Parathyroid adenoma (tissue), 2 donors: Measurements from ENCODE around the gene WNT8B.
A peak's percentile ranks its signal among the peaks of the same experiment; 100 is the strongest.

Source experiments
- H2AFZ ChIP-seq: fragments of 300-600 bp; sonication (generic); one replicate; pipeline ENCODE4 v1.7.0; 2017; ENCODE audit warnings: antibody characterized with exemption, mild to moderate bottlenecking
- H3K27ac ChIP-seq: fragments of 300-600 bp; sonication (generic); one replicate; pipeline ENCODE4 v1.7.0; 2017
- H3K27me3 ChIP-seq: fragments of 300-600 bp; sonication (generic); one replicate; pipeline ENCODE4 v1.7.0; 2017; ENCODE audit warnings: low read length; ENCODE audit not compliant: control insufficient read depth, insufficient read depth
- H3K36me3 ChIP-seq: fragments of 300-600 bp; sonication (generic); one replicate; pipeline ENCODE4 v1.7.0; 2017; ENCODE audit warnings: low read length; ENCODE audit not compliant: control insufficient read depth, insufficient read depth
- H3K4me1 ChIP-seq: fragments of 300-600 bp; sonication (generic); one replicate; pipeline ENCODE4 v1.7.0; 2017; ENCODE audit warnings: control low read depth
- H3K4me2 ChIP-seq: fragments of 300-600 bp; sonication (generic); one replicate; pipeline ENCODE4 v1.7.0; 2017; ENCODE audit warnings: low read length
- H3K4me3 ChIP-seq: fragments of 300-600 bp; sonication (generic); one replicate; pipeline ENCODE4 v1.7.0; 2017; ENCODE audit warnings: low read depth, low read length
- H3K79me2 ChIP-seq: fragments of 300-600 bp; sonication (generic); one replicate; pipeline ENCODE4 v1.7.0; 2017; ENCODE audit warnings: control low read depth
- H3K9ac ChIP-seq: fragments of 300-600 bp; sonication (generic); one replicate; pipeline ENCODE4 v1.7.0; 2017; ENCODE audit warnings: mild to moderate bottlenecking
- H3K9me3 ChIP-seq: fragments of 300-600 bp; sonication (generic); one replicate; pipeline ENCODE4 v1.7.0; 2017; ENCODE audit warnings: low read length; ENCODE audit not compliant: control insufficient read depth
- CTCF ChIP-seq: fragments of 300-600 bp; sonication (generic); IDR thresholded peaks from one replicate; pipeline ENCODE4 v1.7.0; 2017; ENCODE audit warnings: antibody characterized with exemption, mild to moderate bottlenecking
- donor health status: primary hyperparathyroidism.

WNT8B gene

GRCh38 chr10:100522945-100523344 is 60.1 kb downstream of the WNT8B start:
- H3K9ac ChIP-seq = no peak overlapping the region
- no peak overlapping the region for H2AFZ ChIP-seq
- no peak for TF ChIP-seq CTCF
- H3K79me2 ChIP-seq = no peaks in the 10 kb centered on the region
- H3K27ac ChIP-seq = no peak overlapping the region
- H3K27me3 ChIP-seq = no peaks in the 10 kb centered on the region
- no peaks in the 10 kb centered on the region for H3K9me3 ChIP-seq
- no peak overlapping the region for H3K4me3 ChIP-seq
- H3K4me1 ChIP-seq = no peaks in the 10 kb centered on the region
- H3K4me2 ChIP-seq = no peak overlapping the region
- H3K36me3 ChIP-seq = no peaks in the 10 kb centered on the region

- no peak overlapping the region for H3K9ac ChIP-seq
- H2AFZ ChIP-seq = no peak overlapping the region
- H3K36me3 ChIP-seq = no peaks in the 10 kb centered on the region
- H3K9me3 ChIP-seq = no peaks in the 10 kb centered on the region
- no peaks in the 10 kb centered on the region for H3K4me1 ChIP-seq
- TF ChIP-seq CTCF = no peak
- H3K27ac ChIP-seq = no peak overlapping the region
- no peak overlapping the region for H3K4me3 ChIP-seq
- no peak overlapping the region for H3K4me2 ChIP-seq
- no peaks in the 10 kb centered on the region for H3K27me3 ChIP-seq
- no peaks in the 10 kb centered on the region for H3K79me2 ChIP-seq
These were observed 61.4 kb downstream of the WNT8B start for GRCh38 chr10:100524206-100524605.

DNA sequence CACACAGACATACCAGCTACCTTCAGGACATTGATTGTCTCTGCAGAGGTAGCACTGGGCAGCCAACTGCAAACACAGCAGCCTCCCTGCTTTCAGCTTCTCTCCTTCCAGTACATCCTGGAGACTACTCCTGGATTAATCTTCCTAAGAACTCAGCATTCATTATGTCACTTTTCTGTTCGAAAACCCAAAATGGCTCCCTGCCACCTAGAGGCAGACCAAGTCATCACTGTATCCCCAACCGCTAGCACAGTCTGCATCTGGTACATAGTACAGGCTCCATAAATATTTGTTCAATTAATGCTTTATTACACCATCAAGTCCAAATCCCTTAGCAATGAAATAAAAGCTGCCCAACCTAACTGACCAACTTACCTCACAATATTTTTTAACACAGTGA is 61.8 kb downstream of the WNT8B start:
- H3K4me2 ChIP-seq = no peak overlapping the region
- H3K27me3 ChIP-seq = no peaks in the 10 kb centered on the region
- H3K9ac ChIP-seq = no peak overlapping the region
- peaks cover 2% of the 10 kb centered on the region for H3K79me2 ChIP-seq
- H3K9me3 ChIP-seq = no peaks in the 10 kb centered on the region
- H3K4me3 ChIP-seq = no peak overlapping the region
- no peaks in the 10 kb centered on the region for H3K4me1 ChIP-seq
- no peaks in the 10 kb centered on the region for H3K36me3 ChIP-seq
- no peak overlapping the region for H3K27ac ChIP-seq
- TF ChIP-seq CTCF = no peak
- H2AFZ ChIP-seq = no peak overlapping the region

- Histone ChIP-seq H3K4me2 (peak overlapping the region; percentile 89), H2AFZ (no peak overlapping the region), H3K79me2 (peaks cover 3% of the 10 kb centered on the region), H3K27ac (peak overlapping the region; percentile 64), H3K9me3 (no peaks in the 10 kb centered on the region), H3K4me3 (peak overlapping the region; percentile 76), H3K4me1 (no peaks in the 10 kb centered on the region), H3K36me3 (no peaks in the 10 kb centered on the region), H3K9ac (no peak overlapping the region), H3K27me3 (no peaks in the 10 kb centered on the region)
- no peak for TF ChIP-seq CTCF
These were observed 65.5 kb downstream of the WNT8B start for GRCh38 chr10:100528123-100528886.

GRCh38 chr10:100528921-100529474 is 66.2 kb downstream of the WNT8B start:
- Histone ChIP-seq H3K4me2 (peak overlapping the region; percentile 89), H3K27me3 (no peaks in the 10 kb centered on the region), H3K36me3 (no peaks in the 10 kb centered on the region), H2AFZ (peak overlapping the region; percentile 82), H3K4me3 (peak overlapping the region; percentile 76), H3K9me3 (no peaks in the 10 kb centered on the region), H3K79me2 (peaks cover 3% of the 10 kb centered on the region), H3K9ac (peak overlapping the region; percentile 81), H3K27ac (peak overlapping the region; percentile 64), H3K4me1 (no peaks in the 10 kb centered on the region)
- TF ChIP-seq CTCF = no peak
